SJCRH30 (cell line): ENCODE measurements around the gene CPAMD8. TPM values are rescaled to one million over a fixed set of nuclear protein-coding genes. Genes with fewer than 3 reads are reported as not detected.
"Not testable (repeated sequence)": the region's sequence is repeated elsewhere in the genome, so short reads cannot be mapped to it uniquely, and the experiment has no call there.

Experiments
- DNase-seq, 2 experiments: peaks; one replicate each; pipeline ENCODE4 v3.0.0-alpha.2; 2015 to 2020
- H3K27ac ChIP-seq: fragments of 250-450 bp; sonication (Bioruptor Pico); 2 replicates; pipeline ENCODE4 v1.5.1; 2020; ENCODE audit warnings: mild to moderate bottlenecking, moderate library complexity
- H3K27me3 ChIP-seq: fragments of 250-450 bp; sonication (Bioruptor Pico); 2 replicates; pipeline ENCODE4 v1.5.1; 2020; ENCODE audit warnings: mild to moderate bottlenecking, moderate library complexity
- H3K36me3 ChIP-seq: fragments of 250-450 bp; sonication (Bioruptor Pico); 2 replicates; pipeline ENCODE4 v1.5.1; 2020; ENCODE audit warnings: mild to moderate bottlenecking, moderate library complexity
- H3K4me1 ChIP-seq: fragments of 250-450 bp; sonication (Bioruptor Pico); 2 replicates; pipeline ENCODE4 v1.5.1; 2020; ENCODE audit warnings: mild to moderate bottlenecking, moderate library complexity
- H3K4me3 ChIP-seq: fragments of 250-450 bp; sonication (Bioruptor Pico); 2 replicates; pipeline ENCODE4 v1.5.1; 2020; ENCODE audit warnings: mild to moderate bottlenecking, moderate library complexity
- H3K9me3 ChIP-seq: fragments of 250-450 bp; sonication (Bioruptor Pico); replicated peaks from 2 replicates; pipeline ENCODE4 v1.5.1; 2020; ENCODE audit warnings: mild to moderate bottlenecking, moderate library complexity
- total RNA-seq: library from RNA; depleted of rRNA; stranded (reverse); fragments of >200 nt; shearing (Covaris generic); gene quantifications from 2 replicates; pipeline ENCODE4 v1.2.3, GENCODE V29; 2014

The CPAMD8 gene
- total RNA-seq, 1 experiment from 2014 or later = 0.34 TPM

GRCh38 chr19:16937796-16938195 lies 88.8 kb downstream of the CPAMD8 start:
- H3K36me3 ChIP-seq, DNase-seq, H3K4me1 ChIP-seq, H3K4me3 ChIP-seq, H3K9me3 ChIP-seq, H3K27me3 ChIP-seq, H3K27ac ChIP-seq: not testable (repeated sequence)

- DNase-seq = no peak
- no peak overlapping the region for H3K4me3 ChIP-seq
- H3K36me3 ChIP-seq = no peaks in the 10 kb centered on the region
- H3K27ac ChIP-seq = no peak overlapping the region
- H3K9me3 ChIP-seq = peaks cover 8% of the 10 kb centered on the region
- H3K4me1 ChIP-seq = no peaks in the 10 kb centered on the region
- H3K27me3 ChIP-seq = peaks cover 2% of the 10 kb centered on the region; the same call in 1 of the 2 replicates
Observed at GRCh38 chr19:16936901-16937300, 89.7 kb downstream of the CPAMD8 start.

- Histone ChIP-seq H3K4me1 (no peaks in the 10 kb centered on the region), H3K4me3 (no peak overlapping the region), H3K36me3 (no peaks in the 10 kb centered on the region), H3K27me3 (peaks cover 3% of the 10 kb centered on the region; the same call in 1 of the 2 replicates), H3K27ac (no peak overlapping the region), H3K9me3 (peaks cover 8% of the 10 kb centered on the region)
- DNase-seq = no peak
Observed at GRCh38 chr19:16934489-16934888, 92.1 kb downstream of the CPAMD8 start.

- H3K4me3 ChIP-seq = no peak overlapping the region
- peaks cover 3% of the 10 kb centered on the region; the same call in 1 of the 2 replicates for H3K27me3 ChIP-seq
- no peak overlapping the region for H3K27ac ChIP-seq
- no peaks in the 10 kb centered on the region for H3K36me3 ChIP-seq
- no peak for DNase-seq
- peaks cover 8% of the 10 kb centered on the region for H3K9me3 ChIP-seq
- no peaks in the 10 kb centered on the region for H3K4me1 ChIP-seq
Observed at GRCh38 chr19:16931306-16931705, 95.3 kb downstream of the CPAMD8 start.

- DNase-seq = no peak
- Histone ChIP-seq H3K36me3 (no peaks in the 10 kb centered on the region), H3K4me3 (no peak overlapping the region), H3K27ac (no peak overlapping the region), H3K9me3 (peaks cover 8% of the 10 kb centered on the region), H3K27me3 (peaks cover 3% of the 10 kb centered on the region; the same call in 1 of the 2 replicates), H3K4me1 (no peaks in the 10 kb centered on the region)
Observed at GRCh38 chr19:16930753-16931152, 95.9 kb downstream of the CPAMD8 start.

- no peaks in the 10 kb centered on the region for H3K36me3 ChIP-seq
- no peak for DNase-seq
- no peak overlapping the region for H3K27ac ChIP-seq
Observed at GRCh38 chr19:16928916-16929315, 97.7 kb downstream of the CPAMD8 start.

GRCh38 chr19:16928351-16928750 lies 98.3 kb downstream of the CPAMD8 start:
- no peaks in the 10 kb centered on the region for H3K36me3 ChIP-seq
- no peaks in the 10 kb centered on the region for H3K4me1 ChIP-seq
- H3K27ac ChIP-seq = no peak overlapping the region
- peaks cover 3% of the 10 kb centered on the region; the same call in 1 of the 2 replicates for H3K27me3 ChIP-seq
- H3K4me3 ChIP-seq = no peak overlapping the region
- H3K9me3 ChIP-seq = 0 out of 2 replicates have a peak, but pooled peaks cover 3% of the 10 kb centered on the region
- no peak for DNase-seq

More at GRCh38 chr19:16928916-16929315, 97.7 kb downstream of the CPAMD8 start:
- peaks cover 5% of the 10 kb centered on the region for H3K9me3 ChIP-seq
- peaks cover 3% of the 10 kb centered on the region; the same call in 1 of the 2 replicates for H3K27me3 ChIP-seq
- H3K4me3 ChIP-seq = no peak overlapping the region
- H3K4me1 ChIP-seq = no peaks in the 10 kb centered on the region

- DNase-seq = no peak
- Histone ChIP-seq H3K4me1 (no peaks in the 10 kb centered on the region), H3K36me3 (no peaks in the 10 kb centered on the region), H3K9me3 (0 out of 2 replicates have a peak, but pooled peaks cover 3% of the 10 kb centered on the region), H3K27me3 (peaks cover 3% of the 10 kb centered on the region; the same call in 1 of the 2 replicates), H3K4me3 (no peak overlapping the region), H3K27ac (no peak overlapping the region)
Observed at GRCh38 chr19:16927883-16928282, 98.7 kb downstream of the CPAMD8 start.

- H3K9me3 ChIP-seq = peaks cover 5% of the 10 kb centered on the region; the same call in 1 of the 2 replicates
- no peak for DNase-seq
- H3K27ac ChIP-seq = no peak overlapping the region
- H3K36me3 ChIP-seq = no peaks in the 10 kb centered on the region
- 0 out of 2 replicates have a peak, but pooled peaks cover 5% of the 10 kb centered on the region for H3K27me3 ChIP-seq
- no peak overlapping the region for H3K4me3 ChIP-seq
- no peaks in the 10 kb centered on the region for H3K4me1 ChIP-seq
Observed at GRCh38 chr19:16922949-16923348, 103.7 kb downstream of the CPAMD8 start.

GRCh38 chr19:16922592-16922934 lies 104.0 kb downstream of the CPAMD8 start:
- no peaks in the 10 kb centered on the region for H3K36me3 ChIP-seq
- H3K9me3 ChIP-seq = peaks cover 5% of the 10 kb centered on the region; the same call in 1 of the 2 replicates
- no peak overlapping the region for H3K4me3 ChIP-seq
- H3K4me1 ChIP-seq = no peaks in the 10 kb centered on the region
- 0 out of 2 replicates have a peak, but pooled peaks cover 5% of the 10 kb centered on the region for H3K27me3 ChIP-seq
- H3K27ac ChIP-seq = no peak overlapping the region
- no peak for DNase-seq

GRCh38 chr19:16921766-16922591 lies 104.6 kb downstream of the CPAMD8 start:
- H3K4me1 ChIP-seq = no peaks in the 10 kb centered on the region
- peaks cover 5% of the 10 kb centered on the region; the same call in 1 of the 2 replicates for H3K9me3 ChIP-seq
- no peak overlapping the region for H3K27ac ChIP-seq
- H3K27me3 ChIP-seq = peaks cover 6% of the 10 kb centered on the region; the same call in 1 of the 2 replicates
- no peak for DNase-seq
- no peaks in the 10 kb centered on the region for H3K36me3 ChIP-seq
- H3K4me3 ChIP-seq = no peak overlapping the region

- Histone ChIP-seq H3K4me3 (no peak overlapping the region), H3K27me3 (peaks cover 9% of the 10 kb centered on the region; the same call in 1 of the 2 replicates), H3K9me3 (peaks cover 5% of the 10 kb centered on the region; the same call in 1 of the 2 replicates), H3K27ac (no peak overlapping the region), H3K4me1 (no peaks in the 10 kb centered on the region), H3K36me3 (no peaks in the 10 kb centered on the region)
- peak; percentile 65 to 66 for DNase-seq
Observed at GRCh38 chr19:16920816-16921529, 105.6 kb downstream of the CPAMD8 start.

- Histone ChIP-seq H3K27ac (no peak overlapping the region), H3K27me3 (peaks cover 12% of the 10 kb centered on the region; the same call in 1 of the 2 replicates), H3K36me3 (no peaks in the 10 kb centered on the region), H3K4me1 (no peaks in the 10 kb centered on the region), H3K9me3 (peaks cover 2% of the 10 kb centered on the region; the same call in 1 of the 2 replicates), H3K4me3 (no peak overlapping the region)
- no peak for DNase-seq
Observed at GRCh38 chr19:16919496-16919895, 107.1 kb downstream of the CPAMD8 start.

- no peaks in the 10 kb centered on the region for H3K36me3 ChIP-seq
- DNase-seq = no peak
Observed at GRCh38 chr19:16917401-16917800, 109.2 kb downstream of the CPAMD8 start.

GRCh38 chr19:16915734-16916133 lies 110.9 kb downstream of the CPAMD8 start:
- Histone ChIP-seq H3K36me3 (no peaks in the 10 kb centered on the region), H3K4me3 (no peak overlapping the region), H3K27me3 (peaks cover 7% of the 10 kb centered on the region; the same call in 1 of the 2 replicates), H3K4me1 (no peaks in the 10 kb centered on the region), H3K9me3 (peaks cover 2% of the 10 kb centered on the region; the same call in 1 of the 2 replicates), H3K27ac (no peak overlapping the region)
- DNase-seq = no peak

More at GRCh38 chr19:16917401-16917800, 109.2 kb downstream of the CPAMD8 start:
- H3K9me3 ChIP-seq = peaks cover 2% of the 10 kb centered on the region; the same call in 1 of the 2 replicates
- H3K4me1 ChIP-seq = no peaks in the 10 kb centered on the region
- no peak overlapping the region for H3K4me3 ChIP-seq
- no peak overlapping the region for H3K27ac ChIP-seq
- peaks cover 12% of the 10 kb centered on the region; the same call in 1 of the 2 replicates for H3K27me3 ChIP-seq
